SK-N-SH treated with all-trans-retinoic acid at 6 μM for 48 hours (cell line): ENCODE data around the gene DCTN4.

Source experiments
- ARNTL ChIP-seq: fragments of 450-650 bp; formaldehyde crosslinking; IDR thresholded peaks from 2 replicates; pipeline ENCODE4 v1.5.0; 2020; ENCODE audit warnings: low read depth, mild to moderate bottlenecking, moderate library complexity, borderline replicate concordance
- CSDC2 ChIP-seq: fragments of 250-450 bp; sonication (Bioruptor Pico); IDR thresholded peaks from 2 replicates; pipeline ENCODE4 v1.5.0; 2020; ENCODE audit warnings: mild to moderate bottlenecking, moderate library complexity
- ESRRG ChIP-seq: fragments of 250-450 bp; sonication (Bioruptor Pico); IDR thresholded peaks from 2 replicates; pipeline ENCODE4 v1.6.1; 2021; ENCODE audit warnings: mild to moderate bottlenecking
- RARB ChIP-seq: fragments of 250-450 bp; sonication (Bioruptor Pico); IDR thresholded peaks from 2 replicates; pipeline ENCODE4 v1.8.0; 2021; ENCODE audit warnings: mild to moderate bottlenecking, moderate library complexity
- TOX ChIP-seq: fragments of 250-450 bp; sonication (Bioruptor Pico); IDR thresholded peaks from 2 replicates; pipeline ENCODE4 v1.8.0; 2021; ENCODE audit warnings: mild to moderate bottlenecking, moderate library complexity, borderline replicate concordance
- ZFP3 ChIP-seq: fragments of 250-450 bp; sonication (Bioruptor Pico); IDR thresholded peaks from 2 replicates; pipeline ENCODE4 v1.5.0; 2020; ENCODE audit warnings: mild to moderate bottlenecking, moderate library complexity
- ZFP30 ChIP-seq: fragments of 450-650 bp; formaldehyde crosslinking; IDR thresholded peaks from 2 replicates; pipeline ENCODE4 v1.5.0; 2022; ENCODE audit warnings: mild to moderate bottlenecking, moderate library complexity
- ZNF70 ChIP-seq: fragments of 450-650 bp; formaldehyde crosslinking; IDR thresholded peaks from 2 replicates; pipeline ENCODE4 v1.5.0; 2020; ENCODE audit warnings: mild to moderate bottlenecking, moderate library complexity

DNA sequence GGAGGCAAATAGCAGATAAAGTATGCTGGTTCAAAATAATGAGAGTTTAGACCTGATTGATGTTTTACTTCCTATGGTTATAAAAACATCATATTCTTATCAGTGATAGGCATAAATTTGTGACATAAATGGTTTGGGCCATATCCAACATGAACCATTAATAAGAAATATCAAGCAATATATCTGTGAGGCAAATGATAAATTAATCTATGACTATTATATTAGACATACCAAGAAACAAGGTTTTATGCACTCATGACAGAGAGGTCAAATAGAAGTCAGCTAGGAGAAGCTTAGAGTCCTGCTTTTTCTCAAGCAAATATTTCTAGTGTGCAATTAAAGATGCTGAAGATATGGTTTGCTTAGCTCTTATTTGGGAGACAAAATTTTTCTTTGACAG, 30.2 kb upstream of the DCTN4 start:
- TF ChIP-seq RARB (CRISPR knock-in tag) (peak; percentile 41; the same call in 1 of the 2 replicates), ARNTL (no peak), CSDC2 (CRISPR knock-in tag) (0 out of 2 replicates have a peak, but pooled peaks have one; percentile 53), ZFP3 (CRISPR knock-in tag) (0 out of 2 replicates have a peak, but pooled peaks have one; percentile 64), ZNF70 (CRISPR knock-in tag) (no peak), ZFP30 (CRISPR knock-in tag) (no peak), ESRRG (CRISPR knock-in tag) (no peak), TOX (CRISPR knock-in tag) (peak; percentile 93)
